Breast epithelium (tissue), 4 donors: ENCODE data around the gene STXBP2. TPM values are rescaled to one million over a fixed set of nuclear protein-coding genes. Genes with fewer than 3 reads are reported as not detected.

Experiments
- DNase-seq, 2 donors: peaks; one replicate each; pipeline ENCODE4 v3.0.0-alpha.2; 2019; ENCODE audit warnings: low spot score in 2 of 2
- H3K27ac ChIP-seq, 2 donors: fragments of 200-600 bp; sonication (generic) in 1 of 2; one replicate each; pipeline ENCODE4 v1.5.1; 2016 to 2019; ENCODE audit warnings: mild to moderate bottlenecking in 1 of 2
- H3K27me3 ChIP-seq, 2 donors: fragments of 200-600 bp; sonication (generic) in 1 of 2; one replicate each; pipeline versions ENCODE4 v1.5.1 to v1.6.0; 2017 to 2019; ENCODE audit warnings: control low read depth in 1 of 2, mild to moderate bottlenecking in 1 of 2
- H3K36me3 ChIP-seq: fragments of 200-600 bp; one replicate; pipeline ENCODE4 v1.5.1; 2019
- H3K4me1 ChIP-seq, 2 donors: fragments of 200-600 bp; sonication (generic); one replicate each; pipeline ENCODE4 v1.5.1; 2016 to 2019; ENCODE audit warnings: control low read depth in 1 of 2
- H3K4me3 ChIP-seq, 3 donors: fragments of 200-600 bp; sonication (generic); 1 replicate in 2 of 3; 2 replicates in 1 of 3; pipeline ENCODE4 v1.5.1; 2016 to 2019; ENCODE audit warnings: mild to moderate bottlenecking in 3 of 3, moderate library complexity in 2 of 3
- H3K9me3 ChIP-seq, 2 donors: fragments of 200-600 bp; sonication (generic) in 1 of 2; one replicate each; pipeline ENCODE4 v1.5.1; 2016 to 2019; ENCODE audit warnings: control low read depth in 1 of 2
- CTCF ChIP-seq, 3 donors: fragments of 450-650 bp; IDR thresholded peaks; one replicate each; pipeline ENCODE4 v1.5.1; 2016 to 2017; ENCODE audit warnings: antibody characterized with exemption in 3 of 3, mild to moderate bottlenecking in 3 of 3, moderate library complexity in 3 of 3
- POLR2A ChIP-seq: fragments of 450-650 bp; IDR thresholded peaks from one replicate; pipeline ENCODE4 v1.6.1; 2016; ENCODE audit warnings: antibody characterized with exemption, mild to moderate bottlenecking, moderate library complexity
- POLR2AphosphoS5 ChIP-seq, 3 donors: sonication (generic); formaldehyde crosslinking; IDR thresholded peaks; one replicate each; pipeline ENCODE4 v1.6.1; 2017; ENCODE audit warnings: antibody characterized with exemption in 3 of 3
- intact Hi-C: fragments of 100-400 bp; cut with DNase I; formaldehyde crosslinking; loops from one replicate; pipeline ENCODE4 v1.15.1; 2023; ENCODE audit warnings: low total_unique reads
- total RNA-seq, 3 donors: library from RNA; depleted of rRNA; stranded (reverse); fragments of >200 nt; gene quantifications; one replicate each; pipeline ENCODE4 v1.1.0, GENCODE V29; 2016

STXBP2 gene
- total RNA-seq, 3 donors from 2014 or later, result 15.4 to 55.3 (median 37.0) TPM

DNA sequence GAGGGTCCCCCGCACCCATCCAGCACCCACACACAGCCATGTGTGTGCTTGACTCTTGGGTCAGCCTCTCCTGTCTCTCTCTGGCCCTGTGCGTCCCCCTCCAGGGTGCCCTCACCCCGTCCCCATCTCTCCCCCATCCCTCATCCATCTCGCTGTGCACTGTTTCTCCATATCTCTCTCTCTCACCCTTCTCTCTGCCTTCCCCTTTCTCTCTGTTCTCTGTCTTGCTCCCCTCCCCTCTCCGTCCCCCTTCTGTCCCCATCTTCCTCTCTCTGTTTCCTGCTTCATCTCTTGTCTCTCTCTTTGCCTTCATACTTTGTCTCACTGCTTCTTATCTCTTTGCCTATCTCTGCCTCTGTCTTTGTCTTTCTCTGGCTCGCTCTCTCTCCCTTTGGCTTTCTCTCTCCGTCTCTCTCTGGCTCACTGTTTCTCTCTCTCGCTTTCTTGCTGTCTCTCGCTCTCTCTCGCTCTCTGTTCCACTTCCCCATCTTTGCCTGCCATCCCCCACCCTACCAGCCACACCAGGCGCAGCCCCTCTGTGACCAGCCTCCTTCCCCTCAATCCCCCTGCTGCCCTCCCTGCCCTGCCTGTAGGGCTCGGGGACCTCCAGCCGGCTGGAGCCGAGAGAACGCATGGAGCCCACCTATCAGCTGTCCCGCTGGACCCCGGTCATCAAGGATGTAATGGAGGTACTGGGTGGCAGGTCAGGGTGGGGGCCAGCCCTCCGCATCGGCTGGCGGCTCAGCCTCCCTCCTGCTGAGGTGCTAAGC lies 8.9 kb downstream of the STXBP2 start:
- no peak overlapping the region for H3K27ac ChIP-seq
- no peaks in the 10 kb centered on the region for H3K27me3 ChIP-seq
- TF ChIP-seq CTCF (IDR thresholded peaks at IDR 0.05) (no peak), POLR2A (no peak), POLR2AphosphoS5 (IDR thresholded peaks at IDR 0.05) (no peak)
- no peaks in the 10 kb centered on the region for H3K4me1 ChIP-seq
- intact Hi-C loops, result no loop called here
- H3K36me3 ChIP-seq, result no peaks in the 10 kb centered on the region
- no peak for DNase-seq
- no peaks in the 10 kb centered on the region for H3K9me3 ChIP-seq
- H3K4me3 ChIP-seq, result no peak overlapping the region

DNA sequence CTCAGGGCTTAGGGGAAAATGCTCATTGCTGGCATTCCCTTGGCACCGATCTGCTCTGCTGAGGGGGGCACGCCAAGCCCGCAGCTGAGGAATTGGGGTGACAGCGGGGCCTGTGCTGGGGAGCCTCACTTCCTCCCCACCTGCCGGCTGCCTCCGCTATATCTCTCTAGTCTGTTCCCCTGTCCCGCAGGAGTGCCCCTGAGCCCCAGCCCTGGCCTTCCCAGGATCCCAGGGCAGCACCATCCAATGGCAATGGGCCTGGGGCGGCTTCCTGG lies 9.5 kb downstream of the STXBP2 start:
- H3K36me3 ChIP-seq, result no peaks in the 10 kb centered on the region
- TF ChIP-seq CTCF (IDR thresholded peaks at IDR 0.05) (no peak), POLR2A (no peak), POLR2AphosphoS5 (IDR thresholded peaks at IDR 0.05) (no peak)
- intact Hi-C loops, result no loop called here

DNA sequence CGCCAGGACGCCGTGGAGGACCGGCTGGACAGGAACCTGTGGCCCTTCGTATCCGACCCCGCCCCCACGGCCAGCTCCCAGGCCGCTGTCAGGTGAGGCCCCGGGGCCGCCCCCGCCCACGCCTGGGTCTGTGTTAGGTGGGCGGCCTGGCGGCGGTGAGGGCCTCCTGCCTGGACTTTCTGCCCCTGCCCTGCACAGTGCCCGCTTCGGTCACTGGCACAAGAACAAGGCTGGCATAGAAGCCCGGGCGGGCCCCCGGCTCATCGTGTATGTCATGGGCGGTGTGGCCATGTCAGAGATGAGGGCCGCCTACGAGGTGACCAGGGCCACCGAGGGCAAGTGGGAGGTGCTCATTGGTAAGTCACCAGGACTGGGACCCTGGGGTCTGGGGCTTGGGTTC lies 10.2 kb downstream of the STXBP2 start:
- intact Hi-C loops, result no loop called here
- no peaks in the 10 kb centered on the region for H3K4me1 ChIP-seq
- no peak overlapping the region for H3K4me3 ChIP-seq
- no peak overlapping the region for H3K27ac ChIP-seq
- H3K9me3 ChIP-seq, result no peaks in the 10 kb centered on the region
- no peaks in the 10 kb centered on the region for H3K27me3 ChIP-seq
- no peak for TF ChIP-seq POLR2A
- no peak for TF ChIP-seq POLR2AphosphoS5 (IDR thresholded peaks at IDR 0.05)
- no peak for TF ChIP-seq CTCF (IDR thresholded peaks at IDR 0.05)
- no peaks in the 10 kb centered on the region for H3K36me3 ChIP-seq
- DNase-seq, result no peak

More for the DNA sequence above, 9.5 kb downstream of the STXBP2 start:
- Histone ChIP-seq H3K4me3 (no peak overlapping the region), H3K4me1 (no peaks in the 10 kb centered on the region), H3K27me3 (no peaks in the 10 kb centered on the region), H3K9me3 (no peaks in the 10 kb centered on the region), H3K27ac (no peak overlapping the region)
- DNase-seq, result no peak

GRCh38 chr19:7648265-7649014 lies 11.5 kb downstream of the STXBP2 start:
- no peaks in the 10 kb centered on the region for H3K27me3 ChIP-seq
- TF ChIP-seq POLR2A (no peak), POLR2AphosphoS5 (IDR thresholded peaks at IDR 0.05) (no peak), CTCF (IDR thresholded peaks at IDR 0.05) (no peak)
- DNase-seq, result no peak
- H3K9me3 ChIP-seq, result no peaks in the 10 kb centered on the region
- no peaks in the 10 kb centered on the region for H3K36me3 ChIP-seq
- intact Hi-C loops, result no loop called here
- peak overlapping the region; percentile 56 to 68 for H3K27ac ChIP-seq
- H3K4me3 ChIP-seq, result no peak overlapping the region
- no peaks in the 10 kb centered on the region for H3K4me1 ChIP-seq

GRCh38 chr19:7650148-7650547 lies 13.2 kb downstream of the STXBP2 start:
- intact Hi-C loops, result no loop called here
- no peak for DNase-seq
- TF ChIP-seq POLR2A, result no peak
- TF ChIP-seq CTCF (IDR thresholded peaks at IDR 0.05), result no peak
- no peak for TF ChIP-seq POLR2AphosphoS5 (IDR thresholded peaks at IDR 0.05)

More at GRCh38 chr19:7650148-7650547, 13.2 kb downstream of the STXBP2 start:
- Histone ChIP-seq H3K4me1 (no peaks in the 10 kb centered on the region), H3K27ac (peak overlapping the region in 1 of 2 donors; percentile 68), H3K27me3 (no peaks in the 10 kb centered on the region), H3K36me3 (no peaks in the 10 kb centered on the region), H3K4me3 (no peak overlapping the region), H3K9me3 (no peaks in the 10 kb centered on the region)
